ENCODE results near the gene UNC13B. TPM values are rescaled to one million over a fixed set of nuclear protein-coding genes. Genes with fewer than 3 reads are reported as not detected.
A peak's percentile ranks its signal among the peaks of the same experiment; 100 is the strongest.

The UNC13B gene
- total and polyA plus RNA-seq, 2 of the 13 experiments (the other 11 are each of a cell fraction or from before 2014, with no cell fraction given), result 14.0 to 18.3 TPM

DNA sequence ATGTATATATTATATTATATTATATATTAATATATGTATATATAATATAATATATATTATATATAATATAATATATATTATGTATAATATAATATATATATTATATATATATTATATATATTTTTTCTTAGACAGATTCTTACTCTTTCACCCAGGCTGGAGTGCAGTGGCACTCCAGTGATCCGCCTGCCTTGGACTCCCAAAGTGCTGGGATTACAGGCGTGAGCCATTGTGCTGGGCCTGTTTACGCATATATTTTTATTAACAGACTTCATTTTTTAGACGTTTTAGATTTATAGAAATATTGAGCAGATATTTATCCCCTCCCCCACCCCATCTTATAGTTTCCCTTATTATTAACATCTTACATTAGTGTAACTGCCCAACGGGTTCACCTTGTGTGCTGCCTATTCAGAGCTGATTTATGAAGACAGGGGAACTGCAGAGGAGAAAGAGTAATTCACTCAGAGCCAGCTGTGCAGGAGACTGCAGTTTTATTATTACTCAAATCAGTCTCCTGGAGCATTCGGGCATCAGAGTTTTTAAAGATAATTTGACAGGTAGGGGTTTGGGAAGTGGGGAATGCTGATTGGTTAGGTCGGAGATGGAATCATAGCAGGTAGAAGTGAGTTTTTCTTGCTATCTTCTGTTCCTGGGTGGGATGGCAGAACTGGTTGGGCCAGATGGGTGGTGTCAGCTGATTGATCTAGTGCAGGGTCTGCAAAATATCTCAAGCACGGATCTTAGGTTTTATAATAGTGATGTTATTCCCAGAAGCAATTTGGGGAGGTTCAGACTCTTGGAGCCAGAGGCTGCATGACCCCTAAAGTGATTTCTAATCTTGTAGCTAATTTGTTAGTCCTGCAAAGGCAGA lies 93.4 kb downstream of the UNC13B start (continued):
- TF ChIP-seq, protein P1, sequence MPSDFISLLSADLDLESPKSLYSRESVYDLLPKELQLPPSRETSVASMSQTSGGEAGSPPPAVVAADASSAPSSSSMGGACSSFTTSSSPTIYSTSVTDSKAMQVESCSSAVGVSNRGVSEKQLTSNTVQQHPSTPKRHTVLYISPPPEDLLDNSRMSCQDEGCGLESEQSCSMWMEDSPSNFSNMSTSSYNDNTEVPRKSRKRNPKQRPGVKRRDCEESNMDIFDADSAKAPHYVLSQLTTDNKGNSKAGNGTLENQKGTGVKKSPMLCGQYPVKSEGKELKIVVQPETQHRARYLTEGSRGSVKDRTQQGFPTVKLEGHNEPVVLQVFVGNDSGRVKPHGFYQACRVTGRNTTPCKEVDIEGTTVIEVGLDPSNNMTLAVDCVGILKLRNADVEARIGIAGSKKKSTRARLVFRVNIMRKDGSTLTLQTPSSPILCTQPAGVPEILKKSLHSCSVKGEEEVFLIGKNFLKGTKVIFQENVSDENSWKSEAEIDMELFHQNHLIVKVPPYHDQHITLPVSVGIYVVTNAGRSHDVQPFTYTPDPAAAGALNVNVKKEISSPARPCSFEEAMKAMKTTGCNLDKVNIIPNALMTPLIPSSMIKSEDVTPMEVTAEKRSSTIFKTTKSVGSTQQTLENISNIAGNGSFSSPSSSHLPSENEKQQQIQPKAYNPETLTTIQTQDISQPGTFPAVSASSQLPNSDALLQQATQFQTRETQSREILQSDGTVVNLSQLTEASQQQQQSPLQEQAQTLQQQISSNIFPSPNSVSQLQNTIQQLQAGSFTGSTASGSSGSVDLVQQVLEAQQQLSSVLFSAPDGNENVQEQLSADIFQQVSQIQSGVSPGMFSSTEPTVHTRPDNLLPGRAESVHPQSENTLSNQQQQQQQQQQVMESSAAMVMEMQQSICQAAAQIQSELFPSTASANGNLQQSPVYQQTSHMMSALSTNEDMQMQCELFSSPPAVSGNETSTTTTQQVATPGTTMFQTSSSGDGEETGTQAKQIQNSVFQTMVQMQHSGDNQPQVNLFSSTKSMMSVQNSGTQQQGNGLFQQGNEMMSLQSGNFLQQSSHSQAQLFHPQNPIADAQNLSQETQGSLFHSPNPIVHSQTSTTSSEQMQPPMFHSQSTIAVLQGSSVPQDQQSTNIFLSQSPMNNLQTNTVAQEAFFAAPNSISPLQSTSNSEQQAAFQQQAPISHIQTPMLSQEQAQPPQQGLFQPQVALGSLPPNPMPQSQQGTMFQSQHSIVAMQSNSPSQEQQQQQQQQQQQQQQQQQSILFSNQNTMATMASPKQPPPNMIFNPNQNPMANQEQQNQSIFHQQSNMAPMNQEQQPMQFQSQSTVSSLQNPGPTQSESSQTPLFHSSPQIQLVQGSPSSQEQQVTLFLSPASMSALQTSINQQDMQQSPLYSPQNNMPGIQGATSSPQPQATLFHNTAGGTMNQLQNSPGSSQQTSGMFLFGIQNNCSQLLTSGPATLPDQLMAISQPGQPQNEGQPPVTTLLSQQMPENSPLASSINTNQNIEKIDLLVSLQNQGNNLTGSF (CRISPR knock-in tag; IDR thresholded peaks at IDR 0.05), result no peak
- TF ChIP-seq KDM6A (CRISPR knock-in tag; IDR thresholded peaks at IDR 0.05; ENCODE audit: low read depth) (no peak), ZFP36L1 (CRISPR knock-in tag; IDR thresholded peaks at IDR 0.05) (no peak)

DNA sequence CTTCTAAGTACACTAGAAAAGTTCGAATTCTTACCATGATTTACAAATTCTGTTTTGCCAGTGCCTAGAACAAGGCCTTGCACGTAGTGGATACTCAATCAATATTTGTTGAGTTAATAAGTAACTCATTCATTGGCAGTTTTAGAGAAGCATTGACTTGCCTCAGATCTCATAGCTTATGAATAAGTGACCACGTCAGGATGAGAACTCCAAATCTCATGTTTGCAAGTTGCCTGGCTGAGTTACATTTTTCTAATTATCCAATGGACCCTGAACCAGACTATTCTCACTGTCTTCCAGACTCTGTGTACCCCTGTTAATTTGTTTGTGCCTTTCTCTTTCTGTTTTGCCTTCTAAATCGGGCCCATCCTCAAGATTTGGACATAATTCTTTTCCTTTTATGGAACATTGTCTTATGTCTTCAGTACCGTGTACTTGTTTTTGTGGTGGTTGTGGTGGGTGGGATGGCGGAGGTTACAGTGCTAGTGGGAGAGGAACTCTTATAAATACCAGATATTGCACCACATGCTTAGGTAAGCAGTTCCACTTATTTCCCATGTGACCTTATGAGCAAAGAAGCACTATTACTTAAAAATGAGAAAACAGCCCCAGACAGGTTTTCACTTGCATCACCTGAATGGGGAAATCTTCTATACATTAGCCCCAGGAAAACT lies 96.3 kb downstream of the UNC13B start:
- BruUV-seq (replicated peaks), result TSS peak; percentile 52
- no peaks in the 10 kb centered on the region for H3K9me3 ChIP-seq (ENCODE audit: low read length)
- ChIA-PET POLR2A (interaction anchor here (0.8 to 3.8 kb wide), 8 partner anchors 8 to 359 kb away, joined by 3 to 16 read pairs (median 6); partner anchors contain the start of genes ATOSB and UNC13B), CTCF (ENCODE audit: low intra/inter-chr PET ratio, low total read pairs) (interaction anchor here (0.9 to 3.5 kb wide), 3 partner anchors 65 to 141 kb away, joined by 3 to 40 read pairs (median 5); partner anchors contain the start of gene ATOSB)
- H4K20me1 ChIP-seq (ENCODE audit: insufficient read depth, low read length), result no peaks in the 10 kb centered on the region
- intact Hi-C loops (cut with micrococcal nuclease; ENCODE audit: unreplicated experiment) (loop anchor here (1.0 to 10.0 kb wide), 4 partner anchors 66 to 219 kb away; partner anchors contain the start of gene UNC13B), in situ Hi-C loops (cut with HindIII; ENCODE audit: extremely low pct_ligation_motif_present, low pct_unique_long_range_greater_than_20kb) (loop anchor here (5.0 kb wide), 1 partner anchor 141 kb away; the partner anchor contains the start of gene ATOSB)
- peak overlapping the region; percentile 45 for H2AFZ ChIP-seq (ENCODE audit: low read length)
- peaks cover 23% of the 10 kb centered on the region for H3K4me1 ChIP-seq (ENCODE audit: insufficient read depth, low read length)
- no peaks in the 10 kb centered on the region for H3K79me2 ChIP-seq (ENCODE audit: insufficient read depth, low read length)
- DNase-seq (ENCODE audit: low spot score), result peak; percentile 86
- H3K4me3 ChIP-seq (replicated peaks in 1 of 3; ENCODE audit: insufficient read depth in 1 of 3, low read depth in 2 of 3, low read length in 3 of 3), result peak overlapping the region; percentile 44 to 63 (median 48)
- peak overlapping the region; percentile 76 for H3K4me2 ChIP-seq (ENCODE audit: low read depth, low read length)
- ATAC-seq, result peak; percentile 98
- WGBS (ENCODE audit: low lambda C conversion rate), result under 1% methylated on average over 6 of the region's 6 CpGs
- peak; percentile 90 for FAIRE-seq
- no peaks in the 10 kb centered on the region for H3K36me3 ChIP-seq (replicated peaks in 1 of 2; ENCODE audit: control insufficient read depth in 1 of 2, insufficient read depth in 2 of 2, low read length in 2 of 2)
- H3K9ac ChIP-seq (ENCODE audit: insufficient read depth, low read depth, low read length), result peak overlapping the region; percentile 57
- H3K27me3 ChIP-seq (ENCODE audit: control insufficient read depth in 1 of 2, insufficient read depth in 2 of 2, low read length in 2 of 2), result no peaks in the 10 kb centered on the region
- H3K27ac ChIP-seq (ENCODE audit: extremely low read length, insufficient read depth, low read length), result peak overlapping the region; percentile 81
- TF ChIP-seq, protein P2, sequence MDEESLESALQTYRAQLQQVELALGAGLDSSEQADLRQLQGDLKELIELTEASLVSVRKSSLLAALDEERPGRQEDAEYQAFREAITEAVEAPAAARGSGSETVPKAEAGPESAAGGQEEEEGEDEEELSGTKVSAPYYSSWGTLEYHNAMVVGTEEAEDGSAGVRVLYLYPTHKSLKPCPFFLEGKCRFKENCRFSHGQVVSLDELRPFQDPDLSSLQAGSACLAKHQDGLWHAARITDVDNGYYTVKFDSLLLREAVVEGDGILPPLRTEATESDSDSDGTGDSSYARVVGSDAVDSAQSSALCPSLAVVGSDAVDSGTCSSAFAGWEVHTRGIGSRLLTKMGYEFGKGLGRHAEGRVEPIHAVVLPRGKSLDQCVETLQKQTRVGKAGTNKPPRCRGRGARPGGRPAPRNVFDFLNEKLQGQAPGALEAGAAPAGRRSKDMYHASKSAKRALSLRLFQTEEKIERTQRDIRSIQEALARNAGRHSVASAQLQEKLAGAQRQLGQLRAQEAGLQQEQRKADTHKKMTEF (CRISPR knock-in tag; IDR thresholded peaks at IDR 0.05), result 0 out of 2 replicates have a peak, but pooled peaks have one; percentile 47
- no peak for TF ChIP-seq SKI (IDR thresholded peaks at IDR 0.05; ENCODE audit: partially characterized antibody)
- TF ChIP-seq, protein P3, sequence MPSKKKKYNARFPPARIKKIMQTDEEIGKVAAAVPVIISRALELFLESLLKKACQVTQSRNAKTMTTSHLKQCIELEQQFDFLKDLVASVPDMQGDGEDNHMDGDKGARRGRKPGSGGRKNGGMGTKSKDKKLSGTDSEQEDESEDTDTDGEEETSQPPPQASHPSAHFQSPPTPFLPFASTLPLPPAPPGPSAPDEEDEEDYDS (CRISPR knock-in tag; IDR thresholded peaks at IDR 0.05), result peak; percentile 44
- 0 out of 2 replicates have a peak, but pooled peaks have one; percentile 28 for TF ChIP-seq HDAC1 (CRISPR knock-in tag; IDR thresholded peaks at IDR 0.05)
- no peak; the same call in 1 of the 2 replicates for TF ChIP-seq ARID5B (CRISPR knock-in tag; IDR thresholded peaks at IDR 0.05)
